Trophoblast cell (in vitro differentiated cells and primary cell): ENCODE data around the gene ZBTB9.

Experiments used
- DNase-seq, 2 donors: peaks; one replicate each; pipeline ENCODE4 v3.0.0-alpha.2; 2016
- H2AFZ ChIP-seq: 2 replicates; pipeline ENCODE4 v1.6.1; 2013; ENCODE audit warnings: low read length, moderate library complexity, mild to moderate bottlenecking; ENCODE audit not compliant: insufficient read depth, poor library complexity
- H2AK5ac ChIP-seq: 2 replicates; pipeline ENCODE4 v1.6.1; 2013; ENCODE audit warnings: mild to moderate bottlenecking, low read length
- H2BK120ac ChIP-seq: 2 replicates; pipeline ENCODE4 v1.6.1; 2013; ENCODE audit warnings: low read length, mild to moderate bottlenecking, moderate library complexity; ENCODE audit not compliant: insufficient read depth, poor library complexity
- H2BK12ac ChIP-seq: 2 replicates; pipeline ENCODE4 v1.6.1; 2013; ENCODE audit warnings: mild to moderate bottlenecking, low read length, moderate library complexity
- H2BK5ac ChIP-seq: 2 replicates; pipeline ENCODE4 v1.6.1; 2013; ENCODE audit warnings: low read length, low read depth, moderate library complexity, mild to moderate bottlenecking; ENCODE audit not compliant: poor library complexity
- H3K14ac ChIP-seq: 2 replicates; pipeline ENCODE4 v1.6.1; 2013; ENCODE audit warnings: mild to moderate bottlenecking, low read length
- H3K18ac ChIP-seq: 2 replicates; pipeline ENCODE4 v1.6.1; 2013; ENCODE audit warnings: mild to moderate bottlenecking, low read length
- H3K23ac ChIP-seq: 2 replicates; pipeline ENCODE4 v1.6.1; 2013; ENCODE audit warnings: low read length
- H3K27ac ChIP-seq: 2 replicates; pipeline ENCODE4 v1.5.1; 2013; ENCODE audit warnings: low read depth, mild to moderate bottlenecking, inconsistent platforms, low read length, moderate library complexity
- H3K27me3 ChIP-seq: 2 replicates; pipeline ENCODE4 v1.6.1; 2013; ENCODE audit warnings: inconsistent platforms, mild to moderate bottlenecking, low read length, moderate library complexity; ENCODE audit not compliant: insufficient read depth
- H3K36me3 ChIP-seq, 2 experiments: 1 replicate in 1 of 2; 2 replicates in 1 of 2; pipeline ENCODE4 v1.6.1; 2013; ENCODE audit warnings: low read length in 2 of 2, mild to moderate bottlenecking in 2 of 2, moderate library complexity in 1 of 2; ENCODE audit not compliant: insufficient read depth in 2 of 2, control insufficient read depth in 1 of 2
- H3K4ac ChIP-seq: 2 replicates; pipeline ENCODE4 v1.6.1; 2013; ENCODE audit warnings: low read depth, mild to moderate bottlenecking, low read length, moderate library complexity
- H3K4me1 ChIP-seq, 2 experiments: 1 replicate in 1 of 2; 2 replicates in 1 of 2; pipeline ENCODE4 v1.6.1; 2013; ENCODE audit warnings: low read length in 2 of 2, mild to moderate bottlenecking in 2 of 2, moderate library complexity in 1 of 2; ENCODE audit not compliant: insufficient read depth in 2 of 2, control insufficient read depth in 1 of 2
- H3K4me2 ChIP-seq: 2 replicates; pipeline ENCODE4 v1.6.1; 2013; ENCODE audit warnings: inconsistent platforms, mild to moderate bottlenecking, low read length, moderate library complexity
- H3K4me3 ChIP-seq: 2 replicates; pipeline ENCODE4 v1.5.1; 2013; ENCODE audit warnings: mild to moderate bottlenecking, low read depth, low read length, inconsistent platforms
- H3K79me1 ChIP-seq: one replicate; pipeline ENCODE4 v1.6.1; 2013; ENCODE audit warnings: low read length
- H3K79me2 ChIP-seq: 2 replicates; pipeline ENCODE4 v1.6.1; 2013; ENCODE audit warnings: low read length, mild to moderate bottlenecking; ENCODE audit not compliant: control insufficient read depth, insufficient read depth, poor library complexity
- H3K9ac ChIP-seq: 2 replicates; pipeline ENCODE4 v1.6.1; 2013; ENCODE audit warnings: mild to moderate bottlenecking, low read length
- H3K9me3 ChIP-seq: 2 replicates; pipeline ENCODE4 v1.6.1; 2013; ENCODE audit warnings: low read depth, mild to moderate bottlenecking, control low read depth, inconsistent platforms, low read length; ENCODE audit not compliant: insufficient read depth
- H4K12ac ChIP-seq: 2 replicates; pipeline ENCODE4 v1.6.1; 2013; ENCODE audit warnings: low read depth, mild to moderate bottlenecking, low read length, moderate library complexity
- H4K8ac ChIP-seq: 2 replicates; pipeline ENCODE4 v1.6.1; 2013; ENCODE audit warnings: low read depth, mild to moderate bottlenecking, low read length, moderate library complexity
- H4K91ac ChIP-seq: one replicate; pipeline ENCODE4 v1.6.1; 2013; ENCODE audit warnings: low read depth, mild to moderate bottlenecking, low read length, moderate library complexity
- WGBS: extraction: QIAGEN DNeasy Blood & Tissue Kit; methylation state at CpG from one replicate; pipeline ENCODE4 v1.1.7; 2013; ENCODE audit warnings: missing lambda C conversion rate; ENCODE audit not compliant: insufficient read length, insufficient coverage; ENCODE audit errors: extremely low coverage; 5-methylcytosine and 5-hydroxymethylcytosine counted together

The ZBTB9 gene

DNA sequence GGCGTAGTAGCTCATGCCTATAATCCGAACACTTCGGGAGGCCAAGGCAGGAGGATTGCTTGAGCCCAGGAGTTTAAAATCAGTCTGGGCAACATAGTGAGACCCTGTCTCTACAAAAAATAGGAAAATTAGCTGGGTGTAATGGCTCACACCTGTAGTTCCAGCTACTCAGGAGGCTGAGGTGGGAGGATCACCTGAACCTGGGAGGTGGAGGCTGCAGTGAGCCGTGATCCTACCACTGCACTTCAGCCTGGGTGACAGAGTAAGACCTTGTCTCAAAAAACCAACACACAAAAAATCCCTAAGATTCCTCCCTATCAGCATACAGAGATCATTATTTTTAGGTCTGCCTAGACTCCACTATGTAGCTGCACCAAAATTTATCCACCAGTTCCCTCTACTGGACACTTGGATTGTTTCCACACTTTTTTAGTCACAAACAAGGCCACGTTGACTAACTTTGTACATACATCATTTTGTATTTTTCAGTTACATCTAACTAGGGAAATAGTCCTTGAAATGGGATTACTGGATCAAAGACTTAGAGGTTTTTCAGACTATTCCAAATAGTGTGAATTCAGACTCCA lies 47.2 kb upstream of the ZBTB9 start:
- peaks cover 6% of the 10 kb centered on the region for H3K79me2 ChIP-seq
- H3K27ac ChIP-seq, result no peak overlapping the region
- H3K18ac ChIP-seq, result no peak overlapping the region
- peaks cover 2 to 6% of the 10 kb centered on the region in 2 experiments for H3K4me1 ChIP-seq
- no CpG with 5 or more reads among the region's 5 CpGs for WGBS
- no peak overlapping the region for H2BK12ac ChIP-seq
- no peak overlapping the region for H4K91ac ChIP-seq
- H3K4me2 ChIP-seq, result no peak overlapping the region
- no peak overlapping the region for H3K23ac ChIP-seq
- peaks cover 41 to 45% of the 10 kb centered on the region in 2 experiments for H3K36me3 ChIP-seq
- H4K12ac ChIP-seq, result no peak overlapping the region
- no peak overlapping the region for H4K8ac ChIP-seq
- peak in 1 of 2 donors; percentile 63 for DNase-seq
- H2AFZ ChIP-seq, result no peak overlapping the region
- no peak overlapping the region for H2BK5ac ChIP-seq
- no peak overlapping the region for H3K4ac ChIP-seq
- H2BK120ac ChIP-seq, result no peak overlapping the region
- no peaks in the 10 kb centered on the region for H3K27me3 ChIP-seq
- H3K14ac ChIP-seq, result no peak overlapping the region
- peaks cover 10% of the 10 kb centered on the region for H3K79me1 ChIP-seq
- no peak overlapping the region for H3K9ac ChIP-seq
- H3K4me3 ChIP-seq, result no peak overlapping the region
- peaks cover 3% of the 10 kb centered on the region for H3K9me3 ChIP-seq
- H2AK5ac ChIP-seq, result no peak overlapping the region

DNA sequence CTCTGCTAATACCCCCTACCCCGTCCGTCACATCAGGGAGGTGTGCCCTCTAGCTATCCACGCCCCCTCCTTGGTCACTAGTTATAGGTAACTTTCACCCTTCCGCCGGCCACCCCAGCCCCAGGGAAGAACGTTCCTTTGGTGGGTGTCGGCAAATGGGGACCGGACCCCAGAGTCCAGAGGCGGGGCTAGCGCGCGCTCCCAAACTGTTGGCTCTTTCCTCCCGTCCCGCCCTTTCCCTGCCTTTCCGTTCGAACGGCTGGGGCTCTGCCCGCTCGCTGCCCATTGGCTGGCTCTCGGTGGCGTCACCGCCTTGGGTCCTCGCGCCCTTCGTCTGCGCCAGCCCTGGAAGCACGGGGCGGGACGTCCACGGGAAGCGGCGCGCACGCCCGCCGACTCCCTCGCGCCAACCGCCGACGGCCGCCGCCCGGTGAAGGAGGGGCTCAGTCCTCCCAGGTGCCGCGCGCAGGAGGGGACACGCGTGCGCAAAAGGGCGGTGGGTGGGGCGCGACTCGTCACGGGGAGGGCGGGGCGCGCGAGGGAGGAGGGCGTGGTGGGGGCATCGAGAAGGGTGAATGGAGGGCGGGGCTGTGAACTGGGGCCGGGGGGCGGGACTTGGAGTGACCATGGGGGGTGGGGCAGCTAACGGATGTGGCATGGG lies 44.2 kb upstream of the ZBTB9 start:
- Histone ChIP-seq H3K14ac (peak overlapping the region; percentile 47), H4K8ac (peak overlapping the region; percentile 57), H3K79me2 (peaks cover 6% of the 10 kb centered on the region), H3K9ac (peak overlapping the region; percentile 28), H4K12ac (no peak overlapping the region), H3K9me3 (no peaks in the 10 kb centered on the region), H4K91ac (peak overlapping the region; percentile 85), H3K27me3 (no peaks in the 10 kb centered on the region), H3K27ac (peak overlapping the region; percentile 90), H3K4me3 (peak overlapping the region; percentile 62), H3K36me3 (peaks cover 49 to 51% of the 10 kb centered on the region in 2 experiments), H3K4me1 (peaks cover 2 to 6% of the 10 kb centered on the region in 2 experiments), H3K4ac (no peak overlapping the region), H2AK5ac (no peak overlapping the region), H2AFZ (no peak overlapping the region), H3K18ac (peak overlapping the region; percentile 22), H2BK120ac (no peak overlapping the region), H3K4me2 (peak overlapping the region; percentile 83), H2BK5ac (peak overlapping the region; percentile 5), H3K23ac (no peak overlapping the region), H2BK12ac (no peak overlapping the region), H3K79me1 (peaks cover 10% of the 10 kb centered on the region)
- WGBS, result no CpG with 5 or more reads among the region's 65 CpGs
- DNase-seq, result peak; percentile 98 to 99

DNA sequence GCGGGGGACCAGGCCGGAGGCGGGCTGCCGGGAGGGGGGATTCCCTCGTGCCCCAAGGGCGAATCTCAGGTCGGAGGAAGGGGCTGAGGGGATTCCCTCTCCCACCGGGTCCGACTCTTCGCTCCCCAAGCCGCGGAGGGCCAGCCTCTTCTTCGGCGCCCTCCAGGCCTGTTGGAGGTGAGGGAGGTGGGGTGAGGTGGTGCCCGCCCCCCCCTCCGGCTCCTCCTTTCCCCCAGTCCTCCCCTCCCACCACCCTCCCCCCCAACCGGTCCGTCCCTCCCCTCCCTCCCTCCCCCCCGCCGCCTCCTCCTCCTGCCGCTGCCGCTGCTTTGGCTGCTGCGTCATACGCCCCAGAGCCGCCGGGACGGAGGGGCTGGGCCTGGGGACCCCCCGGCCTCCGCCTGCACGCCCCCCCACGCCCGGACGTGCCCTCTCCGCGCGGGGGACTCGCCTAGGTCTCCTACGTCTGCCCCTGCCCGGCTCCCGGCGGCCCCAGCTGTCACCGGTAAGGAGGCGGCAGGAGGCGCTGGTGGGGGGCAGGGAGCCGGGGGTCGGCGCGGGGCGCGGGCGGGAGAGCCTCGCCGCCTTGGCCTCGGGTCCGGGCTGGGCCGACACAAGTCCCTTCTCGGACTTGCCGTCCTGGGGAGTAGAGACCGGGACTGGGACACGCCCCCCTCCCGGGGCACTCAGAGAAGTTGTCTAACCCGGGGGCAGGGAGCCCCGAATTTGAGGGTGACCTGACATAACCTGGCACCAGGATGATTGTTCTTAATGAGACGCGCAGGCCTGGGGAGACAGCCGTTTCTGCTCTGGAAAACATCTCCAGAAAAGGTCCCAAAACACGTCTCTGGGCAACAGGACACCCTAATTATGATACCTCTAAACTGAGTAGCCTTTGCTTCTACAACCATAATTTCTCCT lies 43.4 kb upstream of the ZBTB9 start, which contains the start of gene PHF1:
Gene PHF1, plus strand, starts transcription at position 304 of the 921 bp plus-strand sequence. CDS start 1,250 bp downstream, outside the sequence.
- Histone ChIP-seq H2AK5ac (no peak within 1 kb of the TSS), H4K12ac (peak within 1 kb of the TSS; percentile 67), H2BK5ac (peak within 1 kb of the TSS; percentile 88), H3K36me3 (peaks cover 50 to 51% of the 10 kb centered on the region in 2 experiments), H3K4ac (peak within 1 kb of the TSS; percentile 59), H3K14ac (peak within 1 kb of the TSS; percentile 96), H2BK12ac (peak within 1 kb of the TSS; percentile 30), H3K4me3 (peak within 1 kb of the TSS; percentile 87), H3K79me1 (peaks cover 10% of the 10 kb centered on the region), H3K18ac (peak within 1 kb of the TSS; percentile 96), H4K91ac (peak within 1 kb of the TSS; percentile 86), H3K4me2 (peak within 1 kb of the TSS; percentile 95), H3K4me1 (peaks cover 5 to 9% of the 10 kb centered on the region in 2 experiments), H2BK120ac (peak within 1 kb of the TSS; percentile 88), H2AFZ (peak within 1 kb of the TSS; percentile 70), H3K9me3 (no peaks in the 10 kb centered on the region), H3K9ac (peak within 1 kb of the TSS; percentile 86), H3K27ac (peak within 1 kb of the TSS; percentile 90), H3K23ac (no peak within 1 kb of the TSS), H4K8ac (peak within 1 kb of the TSS; percentile 72), H3K27me3 (no peaks in the 10 kb centered on the region), H3K79me2 (peaks cover 6% of the 10 kb centered on the region)
- DNase-seq, result peak in 1 of 2 donors; percentile 58
- no CpG with 5 or more reads among the region's 67 CpGs for WGBS

- Histone ChIP-seq H3K23ac (no peak overlapping the region), H4K12ac (no peak overlapping the region), H2AFZ (no peak overlapping the region), H3K79me2 (peaks cover 7% of the 10 kb centered on the region), H3K27ac (peak overlapping the region; percentile 81), H4K91ac (no peak overlapping the region), H2BK120ac (no peak overlapping the region), H3K14ac (no peak overlapping the region), H3K36me3 (peaks cover 47 to 49% of the 10 kb centered on the region in 2 experiments), H3K4me3 (no peak overlapping the region), H3K4me2 (peak overlapping the region; percentile 95), H2BK12ac (peak overlapping the region; percentile 30), H3K4me1 (peaks cover 9 to 12% of the 10 kb centered on the region in 2 experiments), H3K9ac (no peak overlapping the region), H4K8ac (no peak overlapping the region), H3K27me3 (no peaks in the 10 kb centered on the region), H2AK5ac (no peak overlapping the region), H3K79me1 (peaks cover 10% of the 10 kb centered on the region), H3K9me3 (no peaks in the 10 kb centered on the region), H3K18ac (no peak overlapping the region), H3K4ac (peak overlapping the region; percentile 21), H2BK5ac (no peak overlapping the region)
- no peak for DNase-seq
- no CpG with 5 or more reads among the region's 6 CpGs for WGBS
These were observed 42.8 kb upstream of the ZBTB9 start for GRCh38 chr6:33411632-33412005.
